A549 (cell line): ENCODE results near the gene KCNS3. TPM values are rescaled to one million over a fixed set of nuclear protein-coding genes. Genes with fewer than 3 reads are reported as not detected.

Experiments
- ATAC-seq, 2 experiments: fragments of 200-7000 bp in 1 of 2; fragments of >200 bp in 1 of 2; cut with Nextera tagmentation in 1 of 2; cut with Tn5 transposase in 1 of 2; 3 replicates each; pipeline versions ENCODE4 v1.8.0 to v1.9.1; 2018 to 2020; ENCODE audit warnings: mild to moderate bottlenecking in 1 of 2, moderate library complexity in 1 of 2
- CTCF ChIA-PET: fragments of 300-600 bp; sonication (Branson Sonifier 250); formaldehyde crosslinking; extraction: SDS; loops from one replicate; lab custom pipeline; 2021; ENCODE audit warnings: antibody characterized with exemption, inconsistent platforms; lab: Yijun Ruan, JAX
- POLR2A ChIA-PET: fragments of 350-600 bp; formaldehyde crosslinking; extraction: SDS; loops from one replicate; lab custom pipeline; 2021; ENCODE audit warnings: antibody characterized with exemption, inconsistent platforms; lab: Yijun Ruan, JAX
- DNase-seq, 2 experiments: peaks; one replicate each; pipeline versions ENCODE4 v3.0.0 to v3.0.0-alpha.2; 2011 to 2016; ENCODE audit warnings: low read depth in 1 of 2, low spot score in 1 of 2
- FAIRE-seq: peaks from 2 replicates; lab custom pipeline; 2011; peaks lifted over from hg19 to GRCh38; lab: Jason Lieb, UNC
- H3K27ac ChIP-seq, 2 experiments: fragments of >200 bp; sonication (Bioruptor Twin); formaldehyde crosslinking; 3 replicates each; pipeline ENCODE4 v1.5.1; 2016 to 2017
- H3K4me1 ChIP-seq: fragments of >200 bp; sonication (Bioruptor Twin); formaldehyde crosslinking; 3 replicates; pipeline ENCODE4 v1.6.1; 2016
- H3K4me2 ChIP-seq: fragments of >200 bp; sonication (Bioruptor Twin); formaldehyde crosslinking; 3 replicates; pipeline ENCODE4 v1.6.1; 2016
- H3K4me3 ChIP-seq: fragments of >200 bp; sonication (Bioruptor Twin); formaldehyde crosslinking; 3 replicates; pipeline ENCODE4 v1.5.1; 2016
- H3K9me3 ChIP-seq: fragments of >200 bp; sonication (Bioruptor Twin); formaldehyde crosslinking; 3 replicates; pipeline ENCODE4 v1.6.1; 2016
- BHLHE40 ChIP-seq: IDR thresholded peaks from 2 replicates; pipeline ENCODE4 v1.6.1; 2012; ENCODE audit warnings: low read depth, low read length, inconsistent platforms
- CHD2 ChIP-seq: fragments of 150-350 bp; IDR thresholded peaks from 2 replicates; pipeline ENCODE4 v1.6.1; 2014; ENCODE audit warnings: low read length; ENCODE audit not compliant: partially characterized antibody
- EHF ChIP-seq: fragments of 250-450 bp; sonication (Bioruptor Pico); IDR thresholded peaks from 2 replicates; pipeline ENCODE4 v1.5.0; 2020; ENCODE audit warnings: mild to moderate bottlenecking
- ESRRA ChIP-seq: fragments of 150-350 bp; IDR thresholded peaks from 2 replicates; pipeline ENCODE4 v1.6.1; 2014; ENCODE audit warnings: mild to moderate bottlenecking, low read length, borderline replicate concordance
- FOSL2 ChIP-seq, 2 experiments: fragments of 450-650 bp in 1 of 2; fragments of >200 bp in 1 of 2; sonication (Bioruptor Twin) in 1 of 2; formaldehyde crosslinking; IDR thresholded peaks; 2 replicates each; pipeline versions ENCODE4 v1.5.0 to v1.6.1; 2016 to 2020; ENCODE audit warnings: mild to moderate bottlenecking in 1 of 2, moderate library complexity in 1 of 2
- NPAS2 ChIP-seq: fragments of 250-450 bp; sonication (Bioruptor Pico); IDR thresholded peaks from 2 replicates; pipeline ENCODE4 v1.8.0; 2022; ENCODE audit warnings: mild to moderate bottlenecking, moderate library complexity, borderline replicate concordance
- NR3C1 ChIP-seq: fragments of >200 bp; sonication (Bioruptor Twin); formaldehyde crosslinking; IDR thresholded peaks from 3 replicates; pipeline ENCODE4 v1.6.1; 2017
- POLR2A ChIP-seq: IDR thresholded peaks from 2 replicates; pipeline ENCODE4 v1.6.1; 2012; ENCODE audit warnings: mild to moderate bottlenecking, low read length
- POLR2AphosphoS2 ChIP-seq: conservative IDR thresholded peaks from 2 replicates; pipeline ENCODE4 v1.6.1; 2012; ENCODE audit warnings: low read length, improper control_type of control experiment, inconsistent platforms
- RFX5 ChIP-seq: fragments of 450-650 bp; IDR thresholded peaks from 2 replicates; pipeline ENCODE4 v1.7.1; 2014; ENCODE audit warnings: antibody characterized with exemption, mild to moderate bottlenecking, moderate library complexity
- RNF2 ChIP-seq: fragments of 200-600 bp; sonication (generic); IDR thresholded peaks from 2 replicates; pipeline ENCODE4 v1.6.1; 2016; ENCODE audit warnings: low read depth, mild to moderate bottlenecking, antibody characterized with exemption, moderate library complexity, borderline replicate concordance
- WGBS: methylation state at CpG from one replicate; pipeline ENCODE4 v1.1.6; 2017; ENCODE audit errors: missing lambda C conversion rate; 5-methylcytosine and 5-hydroxymethylcytosine counted together
- polyA plus RNA-seq, 4 experiments: library from polyadenylated mRNA; depleted of rRNA in 3 of 4; stranded (reverse); fragments of >200 nt; fragmentation: RNase III in 1 of 4; extraction: RNeasy Plus Mini Kit Qiagen cat#74134 plus additional on column Dnase treatment in 1 of 4; gene quantifications; 2 replicates in 3 of 4; 3 replicates in 1 of 4; pipeline ENCODE4 v1.2.3, GENCODE V29; 2011 to 2017
- TF ChIP-seq, protein P1 (sequence below): fragments of 200-600 bp; sonication (generic); IDR thresholded peaks from 2 replicates; pipeline ENCODE4 v1.6.1; 2016; ENCODE audit warnings: antibody characterized with exemption, mild to moderate bottlenecking, moderate library complexity
- TF ChIP-seq, protein P2 (sequence below): IDR thresholded peaks from 2 replicates; pipeline ENCODE4 v1.6.1; 2012
- TF ChIP-seq, protein P3 (sequence below): fragments of >200 bp; sonication (Bioruptor Twin); formaldehyde crosslinking; IDR thresholded peaks from 3 replicates; pipeline ENCODE4 v1.6.1; 2016
- TF ChIP-seq, protein P4 (sequence below): fragments of 250-450 bp; sonication (Bioruptor Pico); IDR thresholded peaks from 2 replicates; pipeline ENCODE4 v1.5.0; 2020; ENCODE audit warnings: low read depth, mild to moderate bottlenecking, moderate library complexity

Gene KCNS3
- polyA plus RNA-seq, 2 of the 4 experiments (the other 2 are of a cell fraction), result 0.70 to 2.1 TPM

DNA sequence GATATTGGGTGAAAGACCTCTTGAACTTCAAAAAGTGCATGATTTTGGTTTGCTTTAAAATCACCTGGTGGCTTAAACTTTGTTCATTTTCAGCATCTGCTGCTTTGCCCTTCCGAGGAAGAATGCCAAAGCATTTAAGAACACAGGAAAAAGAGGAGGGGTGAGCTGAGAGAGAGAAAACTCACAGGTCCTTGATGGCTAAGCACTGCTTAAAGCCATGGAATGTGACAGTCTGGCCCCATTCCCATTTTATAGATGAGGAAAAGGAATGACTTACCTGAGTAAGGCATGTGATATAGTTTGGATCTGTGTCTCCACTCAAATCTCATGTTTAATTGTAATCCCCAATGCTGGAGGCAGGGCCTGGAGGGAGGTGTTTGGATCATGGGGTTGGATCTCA is 58.1 kb downstream of the KCNS3 start:
- Histone ChIP-seq H3K4me2 (no peak overlapping the region), H3K9me3 (no peaks in the 10 kb centered on the region), H3K4me1 (no peaks in the 10 kb centered on the region), H3K27ac (no peak overlapping the region), H3K4me3 (no peak overlapping the region)
- no peak for DNase-seq
- ATAC-seq, result no peak
- no peak for FAIRE-seq
- ChIA-PET CTCF (no interaction called here), POLR2A (no interaction called here)
- no peak for TF ChIP-seq NR3C1
- TF ChIP-seq RFX5, result no peak
- TF ChIP-seq, protein P1, sequence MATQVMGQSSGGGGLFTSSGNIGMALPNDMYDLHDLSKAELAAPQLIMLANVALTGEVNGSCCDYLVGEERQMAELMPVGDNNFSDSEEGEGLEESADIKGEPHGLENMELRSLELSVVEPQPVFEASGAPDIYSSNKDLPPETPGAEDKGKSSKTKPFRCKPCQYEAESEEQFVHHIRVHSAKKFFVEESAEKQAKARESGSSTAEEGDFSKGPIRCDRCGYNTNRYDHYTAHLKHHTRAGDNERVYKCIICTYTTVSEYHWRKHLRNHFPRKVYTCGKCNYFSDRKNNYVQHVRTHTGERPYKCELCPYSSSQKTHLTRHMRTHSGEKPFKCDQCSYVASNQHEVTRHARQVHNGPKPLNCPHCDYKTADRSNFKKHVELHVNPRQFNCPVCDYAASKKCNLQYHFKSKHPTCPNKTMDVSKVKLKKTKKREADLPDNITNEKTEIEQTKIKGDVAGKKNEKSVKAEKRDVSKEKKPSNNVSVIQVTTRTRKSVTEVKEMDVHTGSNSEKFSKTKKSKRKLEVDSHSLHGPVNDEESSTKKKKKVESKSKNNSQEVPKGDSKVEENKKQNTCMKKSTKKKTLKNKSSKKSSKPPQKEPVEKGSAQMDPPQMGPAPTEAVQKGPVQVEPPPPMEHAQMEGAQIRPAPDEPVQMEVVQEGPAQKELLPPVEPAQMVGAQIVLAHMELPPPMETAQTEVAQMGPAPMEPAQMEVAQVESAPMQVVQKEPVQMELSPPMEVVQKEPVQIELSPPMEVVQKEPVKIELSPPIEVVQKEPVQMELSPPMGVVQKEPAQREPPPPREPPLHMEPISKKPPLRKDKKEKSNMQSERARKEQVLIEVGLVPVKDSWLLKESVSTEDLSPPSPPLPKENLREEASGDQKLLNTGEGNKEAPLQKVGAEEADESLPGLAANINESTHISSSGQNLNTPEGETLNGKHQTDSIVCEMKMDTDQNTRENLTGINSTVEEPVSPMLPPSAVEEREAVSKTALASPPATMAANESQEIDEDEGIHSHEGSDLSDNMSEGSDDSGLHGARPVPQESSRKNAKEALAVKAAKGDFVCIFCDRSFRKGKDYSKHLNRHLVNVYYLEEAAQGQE, result no peak
- no peak for TF ChIP-seq BHLHE40
- TF ChIP-seq CHD2, result no peak
- no peak for TF ChIP-seq POLR2A
- TF ChIP-seq, protein P2, sequence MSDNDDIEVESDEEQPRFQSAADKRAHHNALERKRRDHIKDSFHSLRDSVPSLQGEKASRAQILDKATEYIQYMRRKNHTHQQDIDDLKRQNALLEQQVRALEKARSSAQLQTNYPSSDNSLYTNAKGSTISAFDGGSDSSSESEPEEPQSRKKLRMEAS, result no peak
- TF ChIP-seq, protein P3, sequence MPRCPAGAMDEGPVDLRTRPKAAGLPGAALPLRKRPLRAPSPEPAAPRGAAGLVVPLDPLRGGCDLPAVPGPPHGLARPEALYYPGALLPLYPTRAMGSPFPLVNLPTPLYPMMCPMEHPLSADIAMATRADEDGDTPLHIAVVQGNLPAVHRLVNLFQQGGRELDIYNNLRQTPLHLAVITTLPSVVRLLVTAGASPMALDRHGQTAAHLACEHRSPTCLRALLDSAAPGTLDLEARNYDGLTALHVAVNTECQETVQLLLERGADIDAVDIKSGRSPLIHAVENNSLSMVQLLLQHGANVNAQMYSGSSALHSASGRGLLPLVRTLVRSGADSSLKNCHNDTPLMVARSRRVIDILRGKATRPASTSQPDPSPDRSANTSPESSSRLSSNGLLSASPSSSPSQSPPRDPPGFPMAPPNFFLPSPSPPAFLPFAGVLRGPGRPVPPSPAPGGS, result no peak
- TF ChIP-seq POLR2AphosphoS2, result no peak
- TF ChIP-seq, protein P4, sequence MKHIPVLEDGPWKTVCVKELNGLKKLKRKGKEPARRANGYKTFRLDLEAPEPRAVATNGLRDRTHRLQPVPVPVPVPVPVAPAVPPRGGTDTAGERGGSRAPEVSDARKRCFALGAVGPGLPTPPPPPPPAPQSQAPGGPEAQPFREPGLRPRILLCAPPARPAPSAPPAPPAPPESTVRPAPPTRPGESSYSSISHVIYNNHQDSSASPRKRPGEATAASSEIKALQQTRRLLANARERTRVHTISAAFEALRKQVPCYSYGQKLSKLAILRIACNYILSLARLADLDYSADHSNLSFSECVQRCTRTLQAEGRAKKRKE (CRISPR knock-in tag), result no peak
- no peak for TF ChIP-seq FOSL2 (IDR thresholded peaks at IDR 0.05)
- TF ChIP-seq FOSL2 (CRISPR knock-in tag; IDR thresholded peaks at IDR 0.05), result no peak
- no peak for TF ChIP-seq ESRRA
- WGBS, result 11% methylated on average over 1 of the region's 1 CpG

DNA sequence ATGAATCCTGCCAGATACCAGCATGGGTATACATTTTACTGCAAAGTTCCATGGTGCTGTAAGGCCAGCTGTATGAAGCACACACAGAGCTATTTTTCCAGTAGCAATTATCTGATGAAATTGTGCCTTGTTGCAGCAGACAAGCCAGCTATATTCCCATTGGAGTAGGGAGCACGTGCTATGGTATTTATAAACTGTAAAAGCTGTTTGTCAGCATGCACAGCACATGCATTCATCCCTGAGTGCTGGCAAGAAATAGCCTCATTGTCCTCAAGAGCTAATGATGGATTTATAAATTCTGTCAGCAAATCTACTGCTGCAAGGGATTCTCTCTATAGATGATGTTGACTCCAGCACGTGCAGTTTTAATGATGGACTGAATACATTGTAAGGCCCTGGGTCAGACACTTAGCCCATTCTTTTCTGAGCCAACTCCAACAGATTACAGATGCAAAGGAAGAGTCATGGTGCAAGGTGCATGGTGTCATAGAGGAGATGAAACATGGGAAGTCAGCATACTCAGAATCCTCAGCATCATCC is 61.7 kb downstream of the KCNS3 start:
- POLR2A ChIA-PET, result no interaction called here

DNA sequence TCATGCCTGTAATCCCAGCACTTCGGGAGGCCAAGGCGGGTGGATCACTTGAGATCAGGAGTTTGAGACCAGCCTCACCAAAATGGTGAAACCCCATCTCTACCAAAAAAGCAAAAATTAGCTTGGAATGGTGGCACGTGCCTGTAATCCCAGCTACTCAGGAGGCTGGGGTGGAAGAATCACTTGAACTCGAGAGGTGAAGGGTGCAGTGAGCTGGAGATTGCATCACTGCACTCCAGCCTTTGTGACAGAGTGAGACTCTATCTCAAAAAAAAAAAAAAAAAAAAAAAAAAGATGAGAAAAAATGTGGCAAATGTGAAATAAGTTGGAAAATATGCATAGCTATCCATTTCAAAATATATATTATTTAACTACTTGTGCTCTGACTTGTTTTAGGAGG is 65.0 kb downstream of the KCNS3 start:
- Histone ChIP-seq H3K4me2 (no peak overlapping the region), H3K4me1 (no peaks in the 10 kb centered on the region), H3K9me3 (no peaks in the 10 kb centered on the region), H3K27ac (no peak overlapping the region), H3K4me3 (no peak overlapping the region)
- TF ChIP-seq NPAS2 (no peak), POLR2A (no peak)
- no peak for DNase-seq
- 8% methylated on average over 4 of the region's 4 CpGs for WGBS
- ATAC-seq, result no peak
- ChIA-PET POLR2A (interaction anchor here (0.7 kb wide), 2 partner anchors 13 to 154 kb away, joined by 6 read pairs; no protein-coding TSS in a partner anchor), CTCF (interaction anchor here (1.3 kb wide), 1 partner anchor 434 kb away, joined by 3 read pairs; no protein-coding TSS in a partner anchor)
- no peak for FAIRE-seq

More for the DNA sequence above, 61.7 kb downstream of the KCNS3 start:
- CTCF ChIA-PET, result interaction anchor here (1.5 kb wide), 1 partner anchor 16 kb away, joined by 3 read pairs; no protein-coding TSS in a partner anchor
- ATAC-seq (no peak), DNase-seq (no peak), FAIRE-seq (no peak)
- no peak for TF ChIP-seq RNF2
- no peak for TF ChIP-seq EHF (CRISPR knock-in tag)
- Histone ChIP-seq H3K27ac (no peak overlapping the region), H3K9me3 (no peaks in the 10 kb centered on the region), H3K4me1 (no peaks in the 10 kb centered on the region), H3K4me2 (no peak overlapping the region), H3K4me3 (no peak overlapping the region)
- 3% methylated on average over 2 of the region's 2 CpGs for WGBS
